Fibroblast of mammary gland (primary cell): Measurements from ENCODE around the gene ATN1.
"Not testable (repeated sequence)": the region's sequence is repeated elsewhere in the genome, so short reads cannot be mapped to it uniquely, and the experiment has no call there.

Experiments
- DNase-seq: peaks from one replicate; pipeline ENCODE4 v3.0.0-alpha.2; 2010; ENCODE audit warnings: low read depth
- H3K4me3 ChIP-seq: 2 replicates; pipeline ENCODE4 v1.5.1; 2011; ENCODE audit warnings: low read depth, mild to moderate bottlenecking, low read length, moderate library complexity; ENCODE audit not compliant: control insufficient read depth
- TF ChIP-seq, protein P1 (sequence below): conservative IDR thresholded peaks from 2 replicates; pipeline ENCODE4 v1.5.1; 2011; ENCODE audit warnings: low read depth, low read length, inconsistent platforms; ENCODE audit not compliant: control insufficient read depth, insufficient read depth

Gene ATN1, protein sequence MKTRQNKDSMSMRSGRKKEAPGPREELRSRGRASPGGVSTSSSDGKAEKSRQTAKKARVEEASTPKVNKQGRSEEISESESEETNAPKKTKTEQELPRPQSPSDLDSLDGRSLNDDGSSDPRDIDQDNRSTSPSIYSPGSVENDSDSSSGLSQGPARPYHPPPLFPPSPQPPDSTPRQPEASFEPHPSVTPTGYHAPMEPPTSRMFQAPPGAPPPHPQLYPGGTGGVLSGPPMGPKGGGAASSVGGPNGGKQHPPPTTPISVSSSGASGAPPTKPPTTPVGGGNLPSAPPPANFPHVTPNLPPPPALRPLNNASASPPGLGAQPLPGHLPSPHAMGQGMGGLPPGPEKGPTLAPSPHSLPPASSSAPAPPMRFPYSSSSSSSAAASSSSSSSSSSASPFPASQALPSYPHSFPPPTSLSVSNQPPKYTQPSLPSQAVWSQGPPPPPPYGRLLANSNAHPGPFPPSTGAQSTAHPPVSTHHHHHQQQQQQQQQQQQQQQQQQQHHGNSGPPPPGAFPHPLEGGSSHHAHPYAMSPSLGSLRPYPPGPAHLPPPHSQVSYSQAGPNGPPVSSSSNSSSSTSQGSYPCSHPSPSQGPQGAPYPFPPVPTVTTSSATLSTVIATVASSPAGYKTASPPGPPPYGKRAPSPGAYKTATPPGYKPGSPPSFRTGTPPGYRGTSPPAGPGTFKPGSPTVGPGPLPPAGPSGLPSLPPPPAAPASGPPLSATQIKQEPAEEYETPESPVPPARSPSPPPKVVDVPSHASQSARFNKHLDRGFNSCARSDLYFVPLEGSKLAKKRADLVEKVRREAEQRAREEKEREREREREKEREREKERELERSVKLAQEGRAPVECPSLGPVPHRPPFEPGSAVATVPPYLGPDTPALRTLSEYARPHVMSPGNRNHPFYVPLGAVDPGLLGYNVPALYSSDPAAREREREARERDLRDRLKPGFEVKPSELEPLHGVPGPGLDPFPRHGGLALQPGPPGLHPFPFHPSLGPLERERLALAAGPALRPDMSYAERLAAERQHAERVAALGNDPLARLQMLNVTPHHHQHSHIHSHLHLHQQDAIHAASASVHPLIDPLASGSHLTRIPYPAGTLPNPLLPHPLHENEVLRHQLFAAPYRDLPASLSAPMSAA (N-terminal part only)

DNA sequence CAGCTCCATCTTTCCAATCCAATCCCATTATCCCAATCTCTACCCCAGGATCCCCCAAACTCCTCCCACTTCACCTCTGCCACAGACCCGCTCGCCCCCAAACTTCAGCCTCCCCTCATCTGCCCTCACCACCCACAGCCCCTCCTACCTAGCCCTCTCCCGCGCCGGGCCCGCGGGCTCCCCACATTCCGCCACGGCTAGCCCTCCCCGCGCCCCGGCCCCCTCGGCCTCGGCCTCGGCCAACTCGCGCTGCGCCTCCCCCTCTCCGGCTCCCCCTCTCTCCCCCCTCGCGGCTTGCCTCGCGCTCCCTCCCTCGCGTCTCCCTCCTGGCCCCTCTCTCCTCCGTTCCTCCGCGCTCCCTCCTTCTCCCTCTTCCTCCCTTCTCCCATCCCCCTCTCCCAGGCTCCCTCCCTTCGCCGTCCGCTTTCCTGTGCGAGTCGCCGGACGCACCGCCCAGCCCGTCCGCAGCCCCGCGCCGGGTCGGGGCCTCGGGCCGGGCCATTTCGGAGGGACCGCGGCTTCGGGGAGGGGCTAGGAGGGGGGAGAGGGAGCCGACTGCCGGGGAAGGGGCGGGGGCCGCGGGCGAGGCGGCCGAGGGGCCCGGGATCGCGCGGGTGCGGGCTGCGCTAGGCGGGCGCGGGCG is at the start of gene ATN1:
Gene ATN1 (plus strand): TSS at position 581 of the 643 bp plus-strand sequence. CDS start 6,043 bp downstream, outside the sequence.
- TF ChIP-seq, protein P1, sequence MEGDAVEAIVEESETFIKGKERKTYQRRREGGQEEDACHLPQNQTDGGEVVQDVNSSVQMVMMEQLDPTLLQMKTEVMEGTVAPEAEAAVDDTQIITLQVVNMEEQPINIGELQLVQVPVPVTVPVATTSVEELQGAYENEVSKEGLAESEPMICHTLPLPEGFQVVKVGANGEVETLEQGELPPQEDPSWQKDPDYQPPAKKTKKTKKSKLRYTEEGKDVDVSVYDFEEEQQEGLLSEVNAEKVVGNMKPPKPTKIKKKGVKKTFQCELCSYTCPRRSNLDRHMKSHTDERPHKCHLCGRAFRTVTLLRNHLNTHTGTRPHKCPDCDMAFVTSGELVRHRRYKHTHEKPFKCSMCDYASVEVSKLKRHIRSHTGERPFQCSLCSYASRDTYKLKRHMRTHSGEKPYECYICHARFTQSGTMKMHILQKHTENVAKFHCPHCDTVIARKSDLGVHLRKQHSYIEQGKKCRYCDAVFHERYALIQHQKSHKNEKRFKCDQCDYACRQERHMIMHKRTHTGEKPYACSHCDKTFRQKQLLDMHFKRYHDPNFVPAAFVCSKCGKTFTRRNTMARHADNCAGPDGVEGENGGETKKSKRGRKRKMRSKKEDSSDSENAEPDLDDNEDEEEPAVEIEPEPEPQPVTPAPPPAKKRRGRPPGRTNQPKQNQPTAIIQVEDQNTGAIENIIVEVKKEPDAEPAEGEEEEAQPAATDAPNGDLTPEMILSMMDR = no peak
- peak; percentile 67 for DNase-seq

DNA sequence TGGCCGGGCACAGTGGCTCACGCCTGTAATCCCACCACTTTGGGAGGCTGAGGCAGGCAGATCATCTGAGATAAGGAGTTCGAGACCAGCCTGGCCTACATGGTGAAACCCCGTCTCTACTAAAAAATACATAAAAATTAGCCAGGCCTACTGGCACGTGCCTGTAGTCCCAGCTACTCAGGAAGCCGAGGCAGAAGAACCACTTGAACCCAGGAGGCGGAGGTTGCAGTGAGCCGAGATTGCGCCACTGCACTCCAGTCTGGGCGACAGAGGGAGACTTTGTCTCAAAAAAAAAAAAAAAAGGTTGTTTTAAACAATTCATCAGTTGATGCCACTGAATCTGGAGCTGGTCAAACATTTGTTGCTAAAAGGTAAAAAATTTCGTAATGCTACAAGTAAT is 47.9 kb upstream of the ATN1 start:
- not testable (repeated sequence) for DNase-seq, H3K4me3 ChIP-seq

More for the DNA sequence above, at the start of gene ATN1:
- peak within 1 kb of the TSS; percentile 88 for H3K4me3 ChIP-seq

DNA sequence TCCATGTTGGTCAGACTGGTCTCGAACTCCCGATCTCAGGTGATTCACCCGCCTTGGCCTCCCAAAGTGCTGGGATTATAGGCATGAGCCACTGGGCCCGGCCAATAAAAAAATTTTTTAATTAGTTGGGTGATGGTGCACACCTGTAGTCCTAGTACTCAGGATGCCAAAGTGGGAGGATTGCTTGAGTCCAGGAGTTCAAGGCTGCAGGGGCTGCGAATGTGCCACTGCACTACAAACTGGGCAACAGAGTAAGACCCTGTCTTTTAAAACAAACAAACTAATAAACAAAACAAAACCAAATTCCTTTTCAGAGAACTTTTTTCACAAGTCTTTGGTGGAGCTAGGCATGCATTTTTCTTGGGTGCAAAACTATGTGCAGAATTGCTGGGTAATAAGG is 44.5 kb upstream of the ATN1 start:
- TF ChIP-seq, protein P1 = no peak
- no peak overlapping the region for H3K4me3 ChIP-seq
- no peak for DNase-seq

DNA sequence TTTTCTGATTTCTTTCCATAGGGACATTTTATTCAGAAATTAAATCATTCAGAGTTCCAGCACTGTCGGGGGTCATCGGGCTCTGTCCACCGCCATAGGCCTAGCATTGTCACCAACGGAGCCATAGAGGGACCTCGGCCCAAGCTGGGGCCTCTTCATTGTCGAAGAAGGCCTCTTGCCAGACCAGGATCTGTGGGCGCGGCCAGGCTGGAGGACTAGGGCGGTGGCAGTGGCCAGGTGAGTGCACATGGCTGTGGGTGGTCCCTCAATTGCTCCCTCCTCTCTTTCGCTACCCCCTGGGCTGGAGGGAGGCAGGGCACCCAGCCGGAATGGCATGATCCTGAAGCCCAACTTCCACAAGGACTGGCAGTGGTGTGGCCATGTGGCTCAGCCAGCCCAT is 44.1 kb upstream of the ATN1 start:
- DNase-seq = no peak
- TF ChIP-seq, protein P1 = no peak
- no peak overlapping the region for H3K4me3 ChIP-seq

DNA sequence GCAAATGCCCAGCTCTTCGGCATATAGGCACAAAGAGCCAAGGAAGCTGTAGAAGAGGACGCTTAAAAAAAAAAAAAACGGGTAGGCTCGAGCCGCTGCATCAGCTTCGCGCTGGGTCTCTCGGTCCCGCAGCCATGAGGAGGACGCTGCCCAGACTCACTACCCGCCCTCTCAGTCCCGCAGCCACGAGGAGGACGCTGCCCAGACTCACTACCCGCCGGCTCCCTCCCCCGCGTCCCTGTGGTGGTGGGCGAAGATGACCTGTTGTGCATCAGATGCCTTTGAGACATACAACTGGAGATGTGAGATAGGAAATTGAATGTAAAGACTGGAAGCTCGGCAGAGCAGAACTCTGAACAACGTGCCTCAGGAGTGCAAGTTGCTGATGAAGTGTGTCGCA is 43.2 kb upstream of the ATN1 start:
- no peak overlapping the region for H3K4me3 ChIP-seq
- no peak for DNase-seq
- TF ChIP-seq, protein P1 = no peak

DNA sequence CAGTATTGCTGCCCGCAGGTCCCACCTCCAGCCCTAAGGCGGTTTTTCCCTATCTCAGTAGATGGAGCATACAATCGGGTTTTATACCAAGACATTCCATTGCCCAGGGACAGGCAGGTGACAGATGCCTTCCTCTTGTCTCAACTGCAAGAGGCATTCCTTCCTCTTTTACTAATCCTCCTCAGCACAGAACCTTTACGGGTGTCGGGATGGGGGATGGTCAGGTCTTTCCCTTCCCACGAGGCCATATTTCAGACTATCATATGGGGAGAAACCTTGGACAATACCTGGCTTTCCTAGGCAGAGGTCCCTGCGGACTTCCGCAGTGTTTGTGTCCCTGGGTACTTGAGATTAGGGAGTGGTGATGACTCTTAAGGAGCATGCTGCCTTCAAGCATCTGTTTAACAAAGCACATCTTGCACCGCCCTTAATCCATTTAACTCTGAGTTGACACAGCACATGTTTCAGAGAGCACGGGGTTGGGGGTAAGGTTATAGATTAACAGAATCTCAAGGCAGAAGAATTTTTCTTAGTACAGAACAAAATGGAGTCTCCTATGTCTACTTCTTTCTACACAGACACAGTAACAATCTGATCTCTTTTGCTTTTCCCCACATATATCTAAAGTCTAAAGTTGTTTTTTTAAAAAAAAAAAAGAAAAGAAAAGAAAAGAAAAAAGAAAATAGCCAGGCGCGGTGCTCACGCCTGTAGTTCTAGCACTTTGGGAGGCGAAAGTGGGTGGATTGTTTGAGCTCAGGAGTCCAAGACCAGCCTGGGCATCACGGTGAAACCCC is 41.4 kb upstream of the ATN1 start:
- H3K4me3 ChIP-seq, DNase-seq: not testable (repeated sequence)

DNA sequence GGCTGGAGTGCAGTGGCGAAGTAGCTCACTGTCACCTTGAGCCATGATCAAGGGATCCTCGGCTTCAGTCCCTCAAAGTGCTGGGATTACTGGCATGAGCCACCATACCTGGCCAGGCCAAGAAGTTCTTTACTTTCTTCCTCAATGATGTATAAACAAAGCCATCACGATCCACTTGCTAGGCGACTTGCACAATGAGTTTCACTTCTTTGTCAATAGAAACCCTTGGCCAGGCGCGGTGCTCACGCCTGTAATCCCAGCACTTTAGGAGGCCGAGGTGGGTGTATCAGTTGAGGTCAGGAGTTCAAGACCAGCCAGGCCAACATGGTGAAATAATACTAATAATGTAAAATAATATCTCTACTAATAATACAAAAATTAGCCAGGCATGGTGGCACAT is 40.3 kb upstream of the ATN1 start:
- no peak overlapping the region for H3K4me3 ChIP-seq
- TF ChIP-seq, protein P1 = no peak
- no peak for DNase-seq
